ENCODE results near the gene CD40.

The CD40 gene

GRCh38 chr20:46133886-46134654, 16.0 kb downstream of the CD40 start:
- no peak for TF ChIP-seq CTCF (IDR thresholded peaks at IDR 0.05; ENCODE audit: extremely low read depth, insufficient read depth, missing control alignments)
- no peak for DNase-seq (ENCODE audit: low spot score)
- in situ Hi-C loops (cut with MboI; ENCODE audit: low pct_unique_long_range_greater_than_20kb, low sequenced_read_pairs, unreplicated experiment) = no loop called here

- no peak for TF ChIP-seq CTCF (IDR thresholded peaks at IDR 0.05; ENCODE audit: extremely low read depth, insufficient read depth, missing control alignments)
- in situ Hi-C loops (cut with MboI; ENCODE audit: low pct_unique_long_range_greater_than_20kb, low sequenced_read_pairs, unreplicated experiment) = no loop called here
- no peak for DNase-seq (ENCODE audit: low spot score)
Observed at GRCh38 chr20:46134716-46135115, 16.6 kb downstream of the CD40 start.

- in situ Hi-C loops (cut with MboI; ENCODE audit: low pct_unique_long_range_greater_than_20kb, low sequenced_read_pairs, unreplicated experiment) = no loop called here
- no peak for DNase-seq (ENCODE audit: low spot score)
- TF ChIP-seq CTCF (IDR thresholded peaks at IDR 0.05; ENCODE audit: extremely low read depth, insufficient read depth, missing control alignments) = no peak
Observed at GRCh38 chr20:46135856-46136633, 17.9 kb downstream of the CD40 start.

GRCh38 chr20:46137816-46138215, 19.7 kb downstream of the CD40 start:
- DNase-seq (ENCODE audit: low spot score) = no peak
- no peak for TF ChIP-seq CTCF (IDR thresholded peaks at IDR 0.05; ENCODE audit: extremely low read depth, insufficient read depth, missing control alignments)
- in situ Hi-C loops (cut with MboI; ENCODE audit: low pct_unique_long_range_greater_than_20kb, low sequenced_read_pairs, unreplicated experiment) = no loop called here

- TF ChIP-seq CTCF (IDR thresholded peaks at IDR 0.05; ENCODE audit: extremely low read depth, insufficient read depth, missing control alignments) = no peak
- DNase-seq (ENCODE audit: low spot score) = no peak
- in situ Hi-C loops (cut with MboI; ENCODE audit: low pct_unique_long_range_greater_than_20kb, low sequenced_read_pairs, unreplicated experiment) = no loop called here
Observed at GRCh38 chr20:46139266-46139889, 21.3 kb downstream of the CD40 start.

- in situ Hi-C loops (cut with MboI; ENCODE audit: low pct_unique_long_range_greater_than_20kb, low sequenced_read_pairs, unreplicated experiment) = no loop called here
- TF ChIP-seq CTCF (IDR thresholded peaks at IDR 0.05; ENCODE audit: extremely low read depth, insufficient read depth, missing control alignments) = no peak
- DNase-seq (ENCODE audit: low spot score) = no peak
Observed at GRCh38 chr20:46139908-46140482, 21.9 kb downstream of the CD40 start.

All from GM13977 (cell line).